ENCODE results near the gene UBE4B. TPM values are rescaled to one million over a fixed set of nuclear protein-coding genes. Genes with fewer than 3 reads are reported as not detected.
A peak's percentile ranks its signal among the peaks of the same experiment; 100 is the strongest.

UBE4B gene
- total and polyA plus RNA-seq, 9 of the 15 experiments (the other 6 are each of a cell fraction or from before 2014, with no cell fraction given): 11.7 to 73.7 (median 40.1) TPM

- TF ChIP-seq DDX20 (tag; IDR thresholded peaks at IDR 0.05; ENCODE audit: low read depth) (no peak), TBP (optimal IDR thresholded peaks at IDR 0.05; ENCODE audit: low read depth, low read length) (no peak), ZNF253 (CRISPR knock-in tag; conservative IDR thresholded peaks at IDR 0.05) (no peak), SMARCE1 (IDR thresholded peaks at IDR 0.05) (0 out of 2 replicates have a peak, but pooled peaks have one; percentile 12), POLR2A (conservative IDR thresholded peaks at IDR 0.05) (peak; percentile 65), ZC3H4 (CRISPR knock-in tag; IDR thresholded peaks at IDR 0.05; ENCODE audit: borderline replicate concordance) (peak; percentile 3; the same call in 1 of the 2 replicates), CHD2 (IDR thresholded peaks at IDR 0.05; ENCODE audit: low read depth, low read length) (no peak), HDAC2 (IDR thresholded peaks at IDR 0.05) (0 out of 2 replicates have a peak, but pooled peaks have one; percentile 3), MAFF (IDR thresholded peaks at IDR 0.05; ENCODE audit: low read length) (peak; percentile 2; the same call in 1 of the 2 replicates), CTBP1 (IDR thresholded peaks at IDR 0.05; ENCODE audit: borderline replicate concordance) (peak; percentile 59; the same call in 1 of the 2 replicates), CEBPB (tag; IDR thresholded peaks at IDR 0.05) (peak; percentile 81), POLR2B (IDR thresholded peaks at IDR 0.05; ENCODE audit: low read depth, partially characterized antibody) (peak; percentile 2), MAFG (tag; conservative IDR thresholded peaks at IDR 0.05) (peak; percentile 32; the same call in 1 of the 2 replicates), FOXP4 (CRISPR knock-in tag; IDR thresholded peaks at IDR 0.05; ENCODE audit: borderline replicate concordance) (peak; percentile 13; the same call in 1 of the 2 replicates), SAP30 (IDR thresholded peaks at IDR 0.05; ENCODE audit: borderline replicate concordance, insufficient read depth, low read depth, low read length, poor library complexity, severe bottlenecking) (peak; percentile 19), TARDBP (IDR thresholded peaks at IDR 0.05) (no peak), ZNF316 (IDR thresholded peaks at IDR 0.05) (peak; percentile 36; the same call in 1 of the 2 replicates), MAFK (IDR thresholded peaks at IDR 0.05; ENCODE audit: low read length) (0 out of 2 replicates have a peak, but pooled peaks have one; percentile 6), ZNF511 (CRISPR knock-in tag; IDR thresholded peaks at IDR 0.05) (0 out of 2 replicates have a peak, but pooled peaks have one; percentile 25), ZNF3 (CRISPR knock-in tag; IDR thresholded peaks at IDR 0.05) (no peak)
- TF ChIP-seq, protein P1, sequence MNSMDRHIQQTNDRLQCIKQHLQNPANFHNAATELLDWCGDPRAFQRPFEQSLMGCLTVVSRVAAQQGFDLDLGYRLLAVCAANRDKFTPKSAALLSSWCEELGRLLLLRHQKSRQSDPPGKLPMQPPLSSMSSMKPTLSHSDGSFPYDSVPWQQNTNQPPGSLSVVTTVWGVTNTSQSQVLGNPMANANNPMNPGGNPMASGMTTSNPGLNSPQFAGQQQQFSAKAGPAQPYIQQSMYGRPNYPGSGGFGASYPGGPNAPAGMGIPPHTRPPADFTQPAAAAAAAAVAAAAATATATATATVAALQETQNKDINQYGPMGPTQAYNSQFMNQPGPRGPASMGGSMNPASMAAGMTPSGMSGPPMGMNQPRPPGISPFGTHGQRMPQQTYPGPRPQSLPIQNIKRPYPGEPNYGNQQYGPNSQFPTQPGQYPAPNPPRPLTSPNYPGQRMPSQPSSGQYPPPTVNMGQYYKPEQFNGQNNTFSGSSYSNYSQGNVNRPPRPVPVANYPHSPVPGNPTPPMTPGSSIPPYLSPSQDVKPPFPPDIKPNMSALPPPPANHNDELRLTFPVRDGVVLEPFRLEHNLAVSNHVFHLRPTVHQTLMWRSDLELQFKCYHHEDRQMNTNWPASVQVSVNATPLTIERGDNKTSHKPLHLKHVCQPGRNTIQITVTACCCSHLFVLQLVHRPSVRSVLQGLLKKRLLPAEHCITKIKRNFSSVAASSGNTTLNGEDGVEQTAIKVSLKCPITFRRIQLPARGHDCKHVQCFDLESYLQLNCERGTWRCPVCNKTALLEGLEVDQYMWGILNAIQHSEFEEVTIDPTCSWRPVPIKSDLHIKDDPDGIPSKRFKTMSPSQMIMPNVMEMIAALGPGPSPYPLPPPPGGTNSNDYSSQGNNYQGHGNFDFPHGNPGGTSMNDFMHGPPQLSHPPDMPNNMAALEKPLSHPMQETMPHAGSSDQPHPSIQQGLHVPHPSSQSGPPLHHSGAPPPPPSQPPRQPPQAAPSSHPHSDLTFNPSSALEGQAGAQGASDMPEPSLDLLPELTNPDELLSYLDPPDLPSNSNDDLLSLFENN (IDR thresholded peaks at IDR 0.05; ENCODE audit: low read depth in 2 of 2, low read length in 2 of 2): no peak
- TF ChIP-seq, protein P2, sequence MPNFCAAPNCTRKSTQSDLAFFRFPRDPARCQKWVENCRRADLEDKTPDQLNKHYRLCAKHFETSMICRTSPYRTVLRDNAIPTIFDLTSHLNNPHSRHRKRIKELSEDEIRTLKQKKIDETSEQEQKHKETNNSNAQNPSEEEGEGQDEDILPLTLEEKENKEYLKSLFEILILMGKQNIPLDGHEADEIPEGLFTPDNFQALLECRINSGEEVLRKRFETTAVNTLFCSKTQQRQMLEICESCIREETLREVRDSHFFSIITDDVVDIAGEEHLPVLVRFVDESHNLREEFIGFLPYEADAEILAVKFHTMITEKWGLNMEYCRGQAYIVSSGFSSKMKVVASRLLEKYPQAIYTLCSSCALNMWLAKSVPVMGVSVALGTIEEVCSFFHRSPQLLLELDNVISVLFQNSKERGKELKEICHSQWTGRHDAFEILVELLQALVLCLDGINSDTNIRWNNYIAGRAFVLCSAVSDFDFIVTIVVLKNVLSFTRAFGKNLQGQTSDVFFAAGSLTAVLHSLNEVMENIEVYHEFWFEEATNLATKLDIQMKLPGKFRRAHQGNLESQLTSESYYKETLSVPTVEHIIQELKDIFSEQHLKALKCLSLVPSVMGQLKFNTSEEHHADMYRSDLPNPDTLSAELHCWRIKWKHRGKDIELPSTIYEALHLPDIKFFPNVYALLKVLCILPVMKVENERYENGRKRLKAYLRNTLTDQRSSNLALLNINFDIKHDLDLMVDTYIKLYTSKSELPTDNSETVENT (CRISPR knock-in tag; IDR thresholded peaks at IDR 0.05): peak; percentile 37; the same call in 1 of the 2 replicates
These were observed 644 bp downstream of the UBE4B start (continued) for GRCh38 chr1:10033359-10033845.

All from K562 (cell line).